ENCODE data around the gene TXNRD2.

Gene TXNRD2

DNA sequence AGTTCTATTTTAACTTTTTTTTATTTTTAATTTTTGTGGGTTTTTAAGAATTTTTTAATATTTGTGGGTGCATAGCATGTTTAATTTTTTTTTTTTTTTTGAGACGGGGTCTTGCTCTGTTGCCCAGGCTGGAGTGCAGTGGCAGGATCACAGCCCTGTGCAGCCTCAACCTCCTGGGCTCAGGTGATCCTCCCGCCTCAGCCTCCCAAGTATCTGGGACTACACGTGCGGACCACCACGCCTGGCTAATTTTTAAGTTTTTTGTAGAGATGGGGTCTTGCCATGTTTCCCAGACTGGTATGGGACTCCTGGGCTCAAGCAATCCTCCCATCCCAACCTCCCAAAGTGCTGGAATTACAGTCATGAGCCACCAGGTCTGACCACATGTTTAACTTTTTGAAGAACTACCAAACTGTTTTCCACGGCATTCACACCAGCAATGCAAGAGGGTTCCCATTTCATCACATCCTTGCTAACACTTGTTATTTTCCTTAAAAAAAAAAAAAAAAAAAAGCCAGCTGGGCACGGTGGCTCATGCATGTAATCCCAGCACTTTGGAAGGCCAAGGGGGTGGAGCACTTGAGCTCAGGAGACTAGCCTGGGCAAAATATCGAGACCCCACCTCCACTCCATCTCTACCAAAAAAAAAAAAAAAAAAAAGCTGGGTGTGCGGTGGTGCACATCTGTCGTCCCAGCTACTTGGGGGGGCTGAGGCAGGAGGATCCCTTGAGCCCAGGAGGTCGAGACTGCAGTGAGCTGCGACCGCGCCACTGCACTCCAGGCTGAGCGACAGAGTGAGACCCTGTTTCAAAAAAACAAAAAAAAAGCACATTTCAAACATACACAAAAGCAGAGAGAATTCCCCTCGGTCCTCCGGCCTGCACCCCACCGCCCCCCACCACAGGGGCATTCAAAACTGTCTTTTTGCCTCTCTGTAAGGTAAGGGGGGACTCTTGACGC is 16.7 kb upstream of the TXNRD2 start:
- Histone ChIP-seq H4K20me1 (ENCODE audit: insufficient read depth, low read length) (peaks cover 18% of the 10 kb centered on the region), H3K9ac (ENCODE audit: low read length) (no peak overlapping the region), H3K4me2 (ENCODE audit: low read length) (no peak overlapping the region), H3K9me3 (ENCODE audit: insufficient read depth, low read length) (no peaks in the 10 kb centered on the region), H3K4me3 (ENCODE audit: low read length) (no peak overlapping the region), H2AFZ (ENCODE audit: low read depth, low read length) (no peak overlapping the region), H3K27ac (ENCODE audit: low read length) (no peak overlapping the region), H3K4me1 (ENCODE audit: low read length) (peaks cover 3% of the 10 kb centered on the region), H3K79me2 (ENCODE audit: low read length) (no peaks in the 10 kb centered on the region), H3K27me3 (ENCODE audit: low read depth, low read length) (no peaks in the 10 kb centered on the region), H3K36me3 (replicated peaks; ENCODE audit: low read depth, low read length) (no peaks in the 10 kb centered on the region)
- TF ChIP-seq EZH2phosphoT487 (IDR thresholded peaks at IDR 0.05; ENCODE audit: low read depth), result no peak
- TF ChIP-seq, protein P1, sequence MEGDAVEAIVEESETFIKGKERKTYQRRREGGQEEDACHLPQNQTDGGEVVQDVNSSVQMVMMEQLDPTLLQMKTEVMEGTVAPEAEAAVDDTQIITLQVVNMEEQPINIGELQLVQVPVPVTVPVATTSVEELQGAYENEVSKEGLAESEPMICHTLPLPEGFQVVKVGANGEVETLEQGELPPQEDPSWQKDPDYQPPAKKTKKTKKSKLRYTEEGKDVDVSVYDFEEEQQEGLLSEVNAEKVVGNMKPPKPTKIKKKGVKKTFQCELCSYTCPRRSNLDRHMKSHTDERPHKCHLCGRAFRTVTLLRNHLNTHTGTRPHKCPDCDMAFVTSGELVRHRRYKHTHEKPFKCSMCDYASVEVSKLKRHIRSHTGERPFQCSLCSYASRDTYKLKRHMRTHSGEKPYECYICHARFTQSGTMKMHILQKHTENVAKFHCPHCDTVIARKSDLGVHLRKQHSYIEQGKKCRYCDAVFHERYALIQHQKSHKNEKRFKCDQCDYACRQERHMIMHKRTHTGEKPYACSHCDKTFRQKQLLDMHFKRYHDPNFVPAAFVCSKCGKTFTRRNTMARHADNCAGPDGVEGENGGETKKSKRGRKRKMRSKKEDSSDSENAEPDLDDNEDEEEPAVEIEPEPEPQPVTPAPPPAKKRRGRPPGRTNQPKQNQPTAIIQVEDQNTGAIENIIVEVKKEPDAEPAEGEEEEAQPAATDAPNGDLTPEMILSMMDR (IDR thresholded peaks at IDR 0.05; ENCODE audit: low read depth, low read length), result no peak

- no peak overlapping the region for H3K27ac ChIP-seq (ENCODE audit: low read length)
- no peak overlapping the region for H3K4me2 ChIP-seq (ENCODE audit: low read length)
- H4K20me1 ChIP-seq (ENCODE audit: insufficient read depth, low read length), result peaks cover 22% of the 10 kb centered on the region
- no peak overlapping the region for H3K4me3 ChIP-seq (ENCODE audit: low read length)
- H3K9me3 ChIP-seq (ENCODE audit: insufficient read depth, low read length), result no peaks in the 10 kb centered on the region
- no peaks in the 10 kb centered on the region for H3K36me3 ChIP-seq (replicated peaks; ENCODE audit: low read depth, low read length)
- H2AFZ ChIP-seq (ENCODE audit: low read depth, low read length), result no peak overlapping the region
- H3K4me1 ChIP-seq (ENCODE audit: low read length), result peaks cover 3% of the 10 kb centered on the region
- no peak for TF ChIP-seq EZH2phosphoT487 (IDR thresholded peaks at IDR 0.05; ENCODE audit: low read depth)
- TF ChIP-seq, protein P1 (IDR thresholded peaks at IDR 0.05; ENCODE audit: low read depth, low read length), result no peak
- no peaks in the 10 kb centered on the region for H3K79me2 ChIP-seq (ENCODE audit: low read length)
- no peak overlapping the region for H3K9ac ChIP-seq (ENCODE audit: low read length)
- no peaks in the 10 kb centered on the region for H3K27me3 ChIP-seq (ENCODE audit: low read depth, low read length)
Observed at GRCh38 chr22:19957445-19957844, 15.8 kb upstream of the TXNRD2 start.

DNA sequence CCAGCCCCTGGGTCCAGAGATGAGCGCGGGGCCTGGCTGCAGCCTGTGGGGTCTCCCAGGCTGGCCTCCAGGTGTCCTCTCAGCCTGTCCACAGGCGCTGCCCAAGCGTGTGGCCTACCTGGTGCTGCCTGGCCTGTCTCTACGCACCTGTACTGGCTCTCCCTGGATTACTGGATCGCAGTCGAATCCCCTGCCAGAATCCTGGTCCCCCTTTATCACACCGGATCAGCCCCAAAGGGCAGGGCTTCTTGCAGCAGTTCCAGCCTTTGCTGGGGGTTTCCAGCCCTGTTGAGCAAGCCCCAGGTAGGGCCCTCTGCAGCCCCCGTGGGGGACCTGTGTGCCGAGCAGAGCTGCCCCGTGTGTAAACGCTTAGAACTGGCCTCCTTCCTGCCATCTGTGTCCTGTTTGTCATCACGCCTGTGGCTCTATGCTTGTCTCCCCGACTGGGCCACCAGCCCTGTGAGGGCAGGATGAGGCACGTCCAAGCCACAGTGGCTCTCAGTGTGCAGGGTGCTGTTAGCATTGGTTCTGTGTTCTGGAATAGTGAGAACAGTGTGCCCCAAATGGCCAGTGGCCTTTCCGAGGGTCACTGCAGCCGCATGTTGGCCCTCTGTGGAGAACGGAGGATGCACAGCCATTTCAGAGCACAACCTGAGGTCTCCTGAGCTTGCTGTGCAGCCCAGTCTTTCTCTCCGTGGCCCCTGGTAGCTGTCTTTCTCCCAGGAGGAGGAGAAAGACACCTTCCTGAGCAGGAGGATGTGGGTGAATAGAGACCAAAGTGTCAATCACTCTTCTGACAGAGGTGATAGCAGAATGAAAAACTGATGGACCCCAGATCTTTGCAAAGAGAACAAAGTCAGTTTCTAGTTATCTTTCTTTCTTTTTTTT is 13.9 kb upstream of the TXNRD2 start:
- TF ChIP-seq, protein P1 (IDR thresholded peaks at IDR 0.05; ENCODE audit: low read depth, low read length), result no peak
- TF ChIP-seq EZH2phosphoT487 (IDR thresholded peaks at IDR 0.05; ENCODE audit: low read depth), result no peak
- Histone ChIP-seq H3K79me2 (ENCODE audit: low read length) (peaks cover 2% of the 10 kb centered on the region), H3K4me2 (ENCODE audit: low read length) (no peak overlapping the region), H2AFZ (ENCODE audit: low read depth, low read length) (no peak overlapping the region), H4K20me1 (ENCODE audit: insufficient read depth, low read length) (peaks cover 28% of the 10 kb centered on the region), H3K4me1 (ENCODE audit: low read length) (no peaks in the 10 kb centered on the region), H3K4me3 (ENCODE audit: low read length) (no peak overlapping the region), H3K9me3 (ENCODE audit: insufficient read depth, low read length) (no peaks in the 10 kb centered on the region), H3K27ac (ENCODE audit: low read length) (no peak overlapping the region), H3K27me3 (ENCODE audit: low read depth, low read length) (no peaks in the 10 kb centered on the region), H3K36me3 (replicated peaks; ENCODE audit: low read depth, low read length) (peaks cover 7% of the 10 kb centered on the region), H3K9ac (ENCODE audit: low read length) (no peak overlapping the region)

DNA sequence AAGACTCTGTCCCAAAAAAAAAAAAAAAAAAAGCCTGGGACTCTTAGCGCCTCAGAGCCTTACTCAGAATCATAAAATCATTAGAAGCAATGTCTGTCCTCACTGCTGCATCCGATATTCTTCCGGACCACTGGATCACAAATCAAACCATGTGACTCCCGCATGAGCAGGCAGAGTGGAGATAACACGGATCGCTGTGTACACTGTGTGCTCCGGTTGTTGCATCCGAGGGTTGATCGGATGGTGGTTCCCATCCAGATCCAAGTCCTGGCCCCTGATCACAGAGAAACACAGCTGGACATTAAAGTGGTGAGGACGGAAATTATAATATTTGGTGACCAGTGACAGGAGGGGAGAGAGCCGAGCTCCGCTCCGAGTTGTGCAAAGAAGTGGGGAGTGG is 9.7 kb upstream of the TXNRD2 start:
- H3K9ac ChIP-seq (ENCODE audit: low read length), result no peak overlapping the region
- H4K20me1 ChIP-seq (ENCODE audit: insufficient read depth, low read length), result peaks cover 29% of the 10 kb centered on the region
- H3K4me3 ChIP-seq (ENCODE audit: low read length), result no peak overlapping the region
- TF ChIP-seq EZH2phosphoT487 (IDR thresholded peaks at IDR 0.05; ENCODE audit: low read depth), result no peak
- TF ChIP-seq, protein P1 (IDR thresholded peaks at IDR 0.05; ENCODE audit: low read depth, low read length), result no peak
- H3K79me2 ChIP-seq (ENCODE audit: low read length), result peaks cover 30% of the 10 kb centered on the region
- peaks cover 21% of the 10 kb centered on the region for H3K36me3 ChIP-seq (replicated peaks; ENCODE audit: low read depth, low read length)
- H3K4me2 ChIP-seq (ENCODE audit: low read length), result no peak overlapping the region
- no peak overlapping the region for H2AFZ ChIP-seq (ENCODE audit: low read depth, low read length)
- no peak overlapping the region for H3K27ac ChIP-seq (ENCODE audit: low read length)
- no peaks in the 10 kb centered on the region for H3K9me3 ChIP-seq (ENCODE audit: insufficient read depth, low read length)
- H3K4me1 ChIP-seq (ENCODE audit: low read length), result peaks cover 3% of the 10 kb centered on the region; the same call in 1 of the 2 replicates
- H3K27me3 ChIP-seq (ENCODE audit: low read depth, low read length), result no peaks in the 10 kb centered on the region
